GM19025 (cell line): ENCODE results near the gene CCM2L.

Experiments used
- ATAC-seq: cut with Tn5 transposase; IDR thresholded peaks from one replicate; pipeline ENCODE4 v1.9.1; 2021; ENCODE audit warnings: mild to moderate bottlenecking, low read depth, moderate library complexity; ENCODE audit not compliant: unreplicated experiment

Gene CCM2L

DNA sequence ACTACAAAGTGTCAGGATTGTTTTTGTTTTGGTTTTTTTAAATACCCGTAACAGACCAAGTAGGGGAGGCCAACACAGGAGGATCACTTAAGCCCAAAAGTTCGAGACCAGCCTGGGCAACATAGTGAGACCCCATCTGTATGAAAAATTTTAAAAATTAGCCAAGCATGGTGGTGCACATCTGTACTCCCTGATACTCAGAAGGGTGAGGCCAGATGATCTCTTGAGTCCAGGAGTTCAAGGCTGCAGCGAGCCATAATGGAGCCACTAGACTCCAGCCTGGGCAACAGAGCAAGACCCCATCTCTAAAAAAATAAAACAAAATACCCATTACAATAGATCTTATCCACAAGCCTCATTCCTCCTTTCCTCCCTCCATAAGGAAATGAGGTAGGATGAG is 70.5 kb downstream of the CCM2L start:
- no peak for ATAC-seq
